Fibroblast of lung (primary cell): Measurements from ENCODE around the gene FOXJ1.

Experiments used
- CTCF ChIP-seq, 2 donors: IDR thresholded peaks in 1 of 2; conservative IDR thresholded peaks in 1 of 2; 1 replicate in 1 of 2; 2 replicates in 1 of 2; pipeline ENCODE4 v1.5.1; 2011 to 2012; ENCODE audit warnings: low read length in 2 of 2, control low read depth in 1 of 2, inconsistent platforms in 1 of 2, low read depth in 1 of 2, mild to moderate bottlenecking in 1 of 2
- EZH2 ChIP-seq: IDR thresholded peaks from 2 replicates; pipeline ENCODE4 v1.5.1; 2012; ENCODE audit warnings: low read length, control low read depth, mild to moderate bottlenecking; ENCODE audit errors: missing control alignments

- no peak for TF ChIP-seq CTCF (conservative IDR thresholded peaks at IDR 0.05 in 1 of 2, IDR thresholded peaks at IDR 0.05 in 1 of 2; ENCODE audit: low read depth in 1 of 2, low read length in 2 of 2)
- no peak for TF ChIP-seq EZH2
Measured at GRCh38 chr17:76103274-76104139, 37.5 kb downstream of the FOXJ1 start, which contains the start of gene EXOC7.
